HUES48 (cell line): ENCODE measurements around the gene TREML1.

Experiments used
- H3K27ac ChIP-seq: one replicate; pipeline ENCODE4 v1.7.0; 2013; ENCODE audit warnings: low read depth, low read length, inconsistent platforms
- H3K27me3 ChIP-seq: 2 replicates; pipeline ENCODE4 v1.6.1; 2013; ENCODE audit warnings: mild to moderate bottlenecking, low read length; ENCODE audit not compliant: control insufficient read depth, insufficient read depth
- H3K36me3 ChIP-seq: 2 replicates; pipeline ENCODE4 v1.6.1; 2013; ENCODE audit warnings: low read length; ENCODE audit not compliant: control insufficient read depth, insufficient read depth
- H3K4me1 ChIP-seq: 2 replicates; pipeline ENCODE4 v1.6.1; 2013; ENCODE audit warnings: mild to moderate bottlenecking, low read length; ENCODE audit not compliant: control insufficient read depth, insufficient read depth
- H3K4me3 ChIP-seq: 2 replicates; pipeline ENCODE4 v1.5.1; 2013; ENCODE audit warnings: mild to moderate bottlenecking, low read depth, low read length
- H3K9ac ChIP-seq: 2 replicates; pipeline ENCODE4 v1.6.1; 2013; ENCODE audit warnings: mild to moderate bottlenecking, low read depth, low read length, moderate library complexity
- H3K9me3 ChIP-seq: 2 replicates; pipeline ENCODE4 v1.6.1; 2013; ENCODE audit warnings: low read length; ENCODE audit not compliant: control insufficient read depth, insufficient read depth

The TREML1 gene, protein sequence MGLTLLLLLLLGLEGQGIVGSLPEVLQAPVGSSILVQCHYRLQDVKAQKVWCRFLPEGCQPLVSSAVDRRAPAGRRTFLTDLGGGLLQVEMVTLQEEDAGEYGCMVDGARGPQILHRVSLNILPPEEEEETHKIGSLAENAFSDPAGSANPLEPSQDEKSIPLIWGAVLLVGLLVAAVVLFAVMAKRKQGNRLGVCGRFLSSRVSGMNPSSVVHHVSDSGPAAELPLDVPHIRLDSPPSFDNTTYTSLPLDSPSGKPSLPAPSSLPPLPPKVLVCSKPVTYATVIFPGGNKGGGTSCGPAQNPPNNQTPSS

DNA sequence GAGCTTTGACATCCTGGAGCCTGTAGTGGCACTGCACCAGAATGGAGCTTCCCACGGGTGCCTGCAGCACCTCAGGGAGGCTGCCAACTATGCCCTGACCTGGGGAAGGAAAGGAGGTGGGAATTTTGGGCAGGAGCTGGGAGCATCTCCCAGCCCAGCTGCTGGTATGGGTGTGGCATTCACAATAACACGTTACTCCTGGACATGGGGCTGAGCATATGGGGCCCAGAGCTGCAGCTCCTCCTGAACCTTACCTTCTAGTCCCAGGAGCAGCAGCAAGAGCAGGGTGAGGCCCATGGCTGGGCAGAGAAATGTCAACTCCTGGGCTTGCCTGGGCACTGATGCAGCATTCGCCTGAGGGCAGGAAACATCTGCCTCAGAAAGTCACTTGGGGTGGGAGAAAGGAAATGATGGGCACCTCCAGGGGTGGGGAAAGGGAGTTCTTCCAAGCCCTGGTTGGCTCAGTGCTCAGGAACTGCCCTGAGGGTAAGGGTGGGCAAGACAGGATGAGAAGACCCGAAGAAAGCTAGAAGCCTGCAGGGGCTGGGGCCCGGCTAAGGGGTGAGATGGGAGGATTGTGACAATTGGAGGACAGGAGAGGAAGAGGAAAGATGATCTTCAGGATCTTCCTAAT is at the start of gene TREML1:
TREML1 (minus strand) TSS at position 356 of the 634 bp plus-strand sequence; CDS start at position 297, 59 bp downstream.
- Histone ChIP-seq H3K4me1 (no peaks in the 10 kb centered on the region), H3K36me3 (no peaks in the 10 kb centered on the region), H3K27me3 (no peaks in the 10 kb centered on the region), H3K9ac (no peak within 1 kb of the TSS), H3K9me3 (no peaks in the 10 kb centered on the region), H3K27ac (no peak within 1 kb of the TSS), H3K4me3 (no peak within 1 kb of the TSS)

DNA sequence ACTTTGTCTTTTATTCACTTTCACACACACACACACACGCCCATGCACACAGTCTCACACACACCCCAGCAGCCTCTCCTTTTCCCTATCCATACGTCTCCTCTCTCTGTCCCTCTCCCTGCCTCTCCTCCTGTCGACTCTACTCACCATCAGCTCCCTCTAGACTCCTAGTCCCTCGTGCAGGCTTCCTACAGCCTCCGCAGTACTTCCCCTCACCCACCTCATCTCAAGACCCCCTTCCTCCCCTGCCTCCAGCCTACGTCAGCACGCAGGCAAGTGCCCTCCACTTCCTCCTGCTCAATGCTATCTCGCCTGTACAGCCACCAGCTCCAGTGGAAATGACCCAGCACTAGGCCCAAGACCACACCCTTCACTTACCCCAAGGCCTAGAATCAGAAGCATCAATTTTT is 47.6 kb upstream of the TREML1 start:
- Histone ChIP-seq H3K4me1 (no peaks in the 10 kb centered on the region), H3K9me3 (no peaks in the 10 kb centered on the region), H3K27ac (no peak overlapping the region), H3K9ac (no peak overlapping the region), H3K27me3 (no peaks in the 10 kb centered on the region), H3K36me3 (no peaks in the 10 kb centered on the region), H3K4me3 (no peak overlapping the region)

DNA sequence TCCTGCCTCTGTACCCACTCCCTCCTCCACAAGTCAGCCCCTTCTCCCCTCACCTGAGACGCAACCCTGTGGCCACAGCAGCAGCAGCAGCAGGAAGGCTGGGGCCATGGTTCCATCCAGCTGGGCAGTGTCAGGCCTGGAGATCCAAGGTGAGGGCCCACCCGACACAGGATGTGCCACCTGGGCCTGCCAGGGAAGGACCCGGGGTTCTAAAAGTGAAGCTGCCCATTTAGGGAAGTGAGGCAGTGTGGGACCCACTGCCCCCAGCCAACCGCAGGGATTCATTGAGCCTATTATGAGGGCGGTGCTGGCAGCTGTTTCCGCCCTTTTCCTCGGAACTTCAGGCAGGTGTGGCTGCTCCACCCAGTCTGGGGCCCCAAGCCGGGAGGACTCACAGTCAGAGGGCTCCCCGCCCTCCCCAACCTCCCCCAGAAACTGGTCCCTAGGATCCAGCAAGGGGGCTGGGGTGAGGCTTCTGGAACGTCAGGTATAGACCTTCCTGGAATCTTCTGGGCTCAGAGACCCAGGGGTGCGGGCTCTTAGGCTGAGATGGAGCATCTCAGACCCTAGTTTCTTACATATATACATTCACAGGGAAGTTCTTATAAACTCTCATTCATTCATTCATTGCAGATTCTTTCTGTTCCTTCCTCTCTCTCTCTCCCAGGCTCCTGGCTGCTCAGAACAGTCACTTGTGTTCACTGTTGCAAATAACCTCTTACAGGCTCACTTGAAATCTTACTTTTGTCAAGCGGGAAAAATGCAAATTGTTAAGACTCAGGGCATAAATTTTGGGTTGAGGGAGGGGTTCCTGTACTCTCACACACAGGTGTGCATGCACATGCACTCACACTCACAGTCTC is 47.0 kb upstream of the TREML1 start, which contains the start of gene TREML2:
TREML2 (minus strand) TSS at position 249 of the 863 bp plus-strand sequence; CDS start at position 108, 141 bp downstream.
- Histone ChIP-seq H3K4me3 (no peak within 1 kb of the TSS), H3K9ac (no peak within 1 kb of the TSS), H3K36me3 (no peaks in the 10 kb centered on the region), H3K9me3 (no peaks in the 10 kb centered on the region), H3K4me1 (no peaks in the 10 kb centered on the region), H3K27me3 (no peaks in the 10 kb centered on the region), H3K27ac (no peak within 1 kb of the TSS)

DNA sequence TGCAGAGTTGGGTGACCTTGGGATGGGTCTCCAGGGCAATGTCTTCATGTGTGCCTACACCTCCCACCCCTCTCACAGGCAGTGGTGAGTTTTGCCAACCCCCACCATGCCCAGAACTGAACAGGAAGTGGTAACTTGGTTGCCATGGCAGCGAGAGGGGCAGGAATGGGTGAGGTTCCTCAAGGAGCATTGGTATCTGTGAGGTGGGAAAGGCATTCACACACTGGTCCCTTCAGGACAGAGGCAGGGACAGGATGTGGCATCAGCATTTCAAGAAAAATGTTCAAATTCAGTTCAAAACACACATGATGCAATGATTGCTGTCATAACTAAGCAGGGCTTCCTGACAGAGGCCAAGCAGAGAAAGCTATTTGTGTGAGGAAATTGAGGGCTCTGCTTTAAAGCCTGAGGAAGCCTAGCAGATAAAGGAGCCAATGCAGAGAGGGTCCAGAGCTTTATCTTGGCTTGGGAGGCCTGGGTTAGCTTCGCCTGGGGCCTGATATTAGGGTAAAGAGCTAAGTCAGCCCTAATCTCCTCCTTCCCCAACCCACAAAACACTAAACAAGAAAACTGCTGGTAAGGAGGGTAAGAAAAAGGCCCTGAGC is 46.3 kb upstream of the TREML1 start:
- H3K9ac ChIP-seq = no peak overlapping the region
- no peak overlapping the region for H3K27ac ChIP-seq
- no peaks in the 10 kb centered on the region for H3K27me3 ChIP-seq
- H3K4me1 ChIP-seq = no peaks in the 10 kb centered on the region
- no peaks in the 10 kb centered on the region for H3K9me3 ChIP-seq
- H3K4me3 ChIP-seq = no peak overlapping the region
- no peaks in the 10 kb centered on the region for H3K36me3 ChIP-seq

DNA sequence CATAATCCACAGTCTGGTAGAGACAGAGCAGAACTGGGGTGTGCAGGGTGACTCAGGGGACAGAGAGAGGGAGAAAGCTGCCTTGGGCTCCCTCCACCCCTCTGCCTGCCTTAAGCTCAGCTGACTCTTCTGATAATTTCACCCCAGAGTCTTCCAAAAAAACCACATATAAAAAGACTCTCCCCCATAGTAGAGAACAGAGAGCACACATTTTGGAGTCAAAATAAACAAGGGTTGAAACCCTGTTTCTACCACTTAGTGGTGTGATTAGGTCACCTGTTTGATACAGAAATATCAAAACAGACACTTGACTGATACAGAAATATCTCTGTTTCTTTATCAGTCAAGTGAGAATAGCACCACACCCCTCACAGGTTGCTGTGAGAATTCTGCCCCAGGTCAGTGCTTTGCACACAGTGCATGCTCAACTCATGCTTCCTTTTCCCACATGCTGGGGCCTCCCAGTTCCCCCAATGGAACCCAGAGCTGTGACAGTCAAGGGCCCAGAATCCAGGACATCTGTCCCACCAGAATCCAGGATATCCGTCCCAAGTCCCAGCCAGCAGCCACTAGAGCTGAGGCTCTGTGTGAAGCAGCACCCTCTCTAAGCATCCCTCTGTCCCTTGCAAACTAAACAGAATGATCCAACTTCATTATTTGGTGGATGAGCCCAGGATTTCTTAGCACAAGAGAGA is 45.6 kb upstream of the TREML1 start:
- Histone ChIP-seq H3K27me3 (no peaks in the 10 kb centered on the region), H3K36me3 (no peaks in the 10 kb centered on the region), H3K4me3 (no peak overlapping the region), H3K27ac (no peak overlapping the region), H3K4me1 (no peaks in the 10 kb centered on the region), H3K9me3 (no peaks in the 10 kb centered on the region), H3K9ac (no peak overlapping the region)

DNA sequence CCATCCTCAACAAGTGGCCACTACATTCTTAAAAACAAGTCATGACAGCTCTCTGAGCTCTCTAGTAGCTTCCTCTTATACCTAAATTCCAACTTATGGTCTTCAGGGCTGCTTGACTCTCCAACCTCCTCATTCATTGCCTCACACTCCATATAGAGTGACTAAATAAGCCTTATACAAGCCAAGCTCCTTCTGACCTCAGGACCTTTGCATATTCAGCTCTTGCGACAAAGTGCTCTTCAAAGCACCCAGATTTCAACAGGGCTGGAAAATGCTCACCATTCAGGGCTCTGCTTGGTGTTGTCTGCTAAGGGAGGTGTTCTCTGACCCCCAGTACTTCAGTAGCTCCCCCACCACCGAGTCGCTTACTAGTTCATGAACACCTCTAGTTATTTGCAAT is 43.1 kb upstream of the TREML1 start:
- Histone ChIP-seq H3K4me1 (no peaks in the 10 kb centered on the region), H3K4me3 (no peak overlapping the region), H3K9ac (no peak overlapping the region), H3K9me3 (no peaks in the 10 kb centered on the region), H3K27ac (no peak overlapping the region), H3K36me3 (no peaks in the 10 kb centered on the region), H3K27me3 (no peaks in the 10 kb centered on the region)

DNA sequence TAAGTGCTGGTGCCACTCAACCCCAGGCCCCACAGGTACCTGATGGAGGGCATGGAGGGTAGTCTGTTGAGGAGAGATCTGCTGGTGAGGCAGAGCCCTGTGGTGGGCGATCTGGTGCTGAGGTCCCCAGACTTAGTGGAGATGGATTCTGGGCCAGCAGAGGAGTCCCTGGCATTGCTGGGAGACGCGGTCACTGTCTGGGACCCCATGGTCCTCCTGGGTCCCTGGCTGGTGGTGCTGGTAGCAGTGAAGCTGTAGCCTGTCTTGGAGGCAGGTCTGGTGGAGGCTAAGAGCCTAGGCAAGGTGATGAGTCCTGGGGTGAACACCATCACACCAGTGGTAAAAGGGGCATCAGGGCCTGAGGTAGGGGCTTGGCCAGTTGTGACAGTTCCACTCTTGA is 40.2 kb upstream of the TREML1 start:
- Histone ChIP-seq H3K9me3 (peaks cover 7% of the 10 kb centered on the region; the same call in 1 of the 2 replicates), H3K4me1 (no peaks in the 10 kb centered on the region), H3K27ac (no peak overlapping the region), H3K9ac (no peak overlapping the region), H3K27me3 (no peaks in the 10 kb centered on the region), H3K36me3 (no peaks in the 10 kb centered on the region), H3K4me3 (no peak overlapping the region)

DNA sequence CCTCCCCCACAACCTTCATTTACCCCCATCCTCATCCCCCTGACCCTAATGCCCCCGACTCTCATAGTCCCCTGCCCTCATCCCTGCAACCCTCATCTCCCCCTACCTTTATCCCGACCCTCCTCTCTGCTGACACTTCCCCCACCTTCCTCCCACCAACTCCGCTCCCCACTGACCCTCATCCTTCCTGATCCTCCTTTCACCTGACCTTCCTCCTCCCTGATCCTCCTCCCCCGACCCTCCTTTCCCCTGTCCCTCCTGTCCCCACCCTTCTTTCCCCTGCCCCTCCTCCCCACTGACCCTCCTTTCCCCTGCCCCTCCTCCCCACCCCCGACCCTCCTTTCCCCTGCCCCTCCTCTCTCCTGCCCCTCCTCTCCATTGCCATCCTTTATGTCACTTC is 39.7 kb upstream of the TREML1 start:
- no peak overlapping the region for H3K9ac ChIP-seq
- peaks cover 11% of the 10 kb centered on the region; the same call in 1 of the 2 replicates for H3K9me3 ChIP-seq
- H3K27me3 ChIP-seq = no peaks in the 10 kb centered on the region
- no peaks in the 10 kb centered on the region for H3K36me3 ChIP-seq
- no peak overlapping the region for H3K4me3 ChIP-seq
- no peak overlapping the region for H3K27ac ChIP-seq
- no peaks in the 10 kb centered on the region for H3K4me1 ChIP-seq

DNA sequence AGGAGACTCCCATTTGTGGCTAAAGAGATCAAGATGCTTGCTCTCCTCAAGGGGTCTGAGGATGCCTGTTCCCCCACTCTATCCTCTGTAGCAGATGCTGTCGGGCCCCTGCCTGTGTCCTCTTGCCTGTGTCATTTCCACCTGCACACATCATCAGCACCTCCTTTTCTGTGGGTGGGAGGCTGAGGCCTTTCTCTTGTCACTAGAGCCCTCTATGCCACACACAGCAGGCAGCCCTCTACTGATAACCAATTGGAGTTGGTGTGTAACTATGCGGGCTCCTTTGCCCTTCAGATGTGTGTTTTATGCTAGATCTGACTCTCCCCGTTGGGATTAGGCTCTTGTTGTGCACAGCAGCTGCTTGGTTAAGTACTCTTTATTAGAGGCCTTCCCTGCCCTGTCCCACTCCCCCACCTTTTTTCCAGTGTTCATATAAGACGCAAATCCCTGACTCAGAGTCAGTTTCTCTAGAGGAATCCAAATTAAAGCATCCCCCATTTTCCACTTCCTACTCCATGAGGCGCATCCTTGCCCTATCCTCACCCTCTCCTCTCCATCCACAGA is 39.1 kb upstream of the TREML1 start:
- peaks cover 11% of the 10 kb centered on the region; the same call in 1 of the 2 replicates for H3K9me3 ChIP-seq

DNA sequence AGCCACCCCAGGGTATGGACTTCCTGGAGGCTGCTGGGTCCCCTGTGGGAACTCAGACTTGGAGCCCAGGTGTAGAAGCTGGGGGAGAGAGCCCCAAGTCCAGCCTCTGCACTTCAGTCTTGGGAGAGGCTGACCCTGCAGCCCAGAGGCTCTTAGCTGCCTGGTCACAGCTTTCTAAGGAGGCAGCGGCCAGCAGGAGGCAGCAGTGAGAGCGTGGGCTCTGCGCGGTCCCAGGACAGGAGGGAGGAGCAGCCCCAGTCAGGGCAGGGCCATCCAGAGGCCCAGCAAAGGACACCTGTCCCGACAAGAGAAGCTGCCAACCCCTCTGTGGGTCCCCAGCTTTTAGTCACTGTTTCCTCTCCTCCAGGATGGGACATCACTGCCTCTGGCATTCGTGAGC is 37.4 kb upstream of the TREML1 start:
- no peaks in the 10 kb centered on the region for H3K27me3 ChIP-seq
- no peaks in the 10 kb centered on the region for H3K36me3 ChIP-seq
- no peaks in the 10 kb centered on the region for H3K4me1 ChIP-seq
- H3K4me3 ChIP-seq = no peak overlapping the region
- peaks cover 11% of the 10 kb centered on the region; the same call in 1 of the 2 replicates for H3K9me3 ChIP-seq
- no peak overlapping the region for H3K27ac ChIP-seq
- H3K9ac ChIP-seq = no peak overlapping the region

More for the DNA sequence above, 39.1 kb upstream of the TREML1 start:
- Histone ChIP-seq H3K27me3 (no peaks in the 10 kb centered on the region), H3K36me3 (no peaks in the 10 kb centered on the region), H3K9ac (no peak overlapping the region), H3K4me1 (no peaks in the 10 kb centered on the region), H3K4me3 (no peak overlapping the region), H3K27ac (no peak overlapping the region)
